ENCODE measurements around the gene SMCO2.

Gene SMCO2

GRCh38 chr12:27498761-27499160 is 52.2 kb downstream of the SMCO2 start:
- Mint-ChIP-seq H3K4me1 (no peaks in the 10 kb centered on the region), H3K27ac (no peak overlapping the region)
- no peak for DNase-seq (ENCODE audit: low spot score in 2 of 2)

GRCh38 chr12:27499377-27499776 is 52.8 kb downstream of the SMCO2 start:
- Mint-ChIP-seq H3K27me3 (peaks cover 11% of the 10 kb centered on the region), H3K9me3 (no peaks in the 10 kb centered on the region), H3K27ac (no peak overlapping the region), H3K4me1 (no peaks in the 10 kb centered on the region), H3K36me3 (no peaks in the 10 kb centered on the region), H3K4me3 (no peak overlapping the region)
- DNase-seq (ENCODE audit: low spot score in 2 of 2) (no peak), ATAC-seq (ENCODE audit: low read depth) (no peak)

More at GRCh38 chr12:27498761-27499160, 52.2 kb downstream of the SMCO2 start:
- peaks cover 11% of the 10 kb centered on the region for H3K27me3 Mint-ChIP-seq
- no peak for ATAC-seq (ENCODE audit: low read depth)
- H3K36me3 Mint-ChIP-seq, result no peaks in the 10 kb centered on the region
- no peak overlapping the region for H3K4me3 Mint-ChIP-seq
- no peaks in the 10 kb centered on the region for H3K9me3 Mint-ChIP-seq

- ATAC-seq (ENCODE audit: low read depth), result no peak
- H3K4me3 Mint-ChIP-seq, result no peak overlapping the region
- H3K27ac Mint-ChIP-seq, result no peak overlapping the region
- no peak for DNase-seq (ENCODE audit: low spot score in 2 of 2)
- no peaks in the 10 kb centered on the region for H3K9me3 Mint-ChIP-seq
- no peaks in the 10 kb centered on the region for H3K36me3 Mint-ChIP-seq
- H3K4me1 Mint-ChIP-seq, result no peaks in the 10 kb centered on the region
- peaks cover 11% of the 10 kb centered on the region for H3K27me3 Mint-ChIP-seq
Measured at GRCh38 chr12:27500546-27500945, 54.0 kb downstream of the SMCO2 start.

- Mint-ChIP-seq H3K4me3 (no peak overlapping the region), H3K36me3 (no peaks in the 10 kb centered on the region), H3K4me1 (no peaks in the 10 kb centered on the region), H3K27ac (no peak overlapping the region), H3K9me3 (peaks cover 3% of the 10 kb centered on the region), H3K27me3 (peaks cover 9% of the 10 kb centered on the region)
- ATAC-seq (ENCODE audit: low read depth) (no peak), DNase-seq (ENCODE audit: low spot score in 2 of 2) (no peak)
Measured at GRCh38 chr12:27502021-27502435, 55.5 kb downstream of the SMCO2 start.

GRCh38 chr12:27504507-27504906 is 58.0 kb downstream of the SMCO2 start:
- DNase-seq (ENCODE audit: low spot score in 2 of 2) (no peak), ATAC-seq (ENCODE audit: low read depth) (no peak)

GRCh38 chr12:27505109-27505508 is 58.6 kb downstream of the SMCO2 start:
- Mint-ChIP-seq H3K4me3 (no peak overlapping the region), H3K36me3 (no peaks in the 10 kb centered on the region), H3K4me1 (no peaks in the 10 kb centered on the region), H3K27ac (no peak overlapping the region), H3K9me3 (peaks cover 3% of the 10 kb centered on the region), H3K27me3 (peaks cover 7% of the 10 kb centered on the region)
- ATAC-seq (ENCODE audit: low read depth) (no peak), DNase-seq (ENCODE audit: low spot score in 2 of 2) (no peak)

More at GRCh38 chr12:27504507-27504906, 58.0 kb downstream of the SMCO2 start:
- peaks cover 3% of the 10 kb centered on the region for H3K9me3 Mint-ChIP-seq
- no peak overlapping the region for H3K4me3 Mint-ChIP-seq
- H3K27me3 Mint-ChIP-seq, result peaks cover 7% of the 10 kb centered on the region
- H3K27ac Mint-ChIP-seq, result no peak overlapping the region
- H3K4me1 Mint-ChIP-seq, result no peaks in the 10 kb centered on the region
- H3K36me3 Mint-ChIP-seq, result no peaks in the 10 kb centered on the region

GRCh38 chr12:27505761-27506160 is 59.2 kb downstream of the SMCO2 start:
- no peaks in the 10 kb centered on the region for H3K4me1 Mint-ChIP-seq
- H3K9me3 Mint-ChIP-seq, result peaks cover 3% of the 10 kb centered on the region
- DNase-seq (ENCODE audit: low spot score in 2 of 2), result no peak
- no peak overlapping the region for H3K4me3 Mint-ChIP-seq
- no peak for ATAC-seq (ENCODE audit: low read depth)
- H3K27me3 Mint-ChIP-seq, result peaks cover 7% of the 10 kb centered on the region
- no peak overlapping the region for H3K27ac Mint-ChIP-seq
- no peaks in the 10 kb centered on the region for H3K36me3 Mint-ChIP-seq

- H3K27me3 Mint-ChIP-seq, result peaks cover 8% of the 10 kb centered on the region
- H3K27ac Mint-ChIP-seq, result no peak overlapping the region
- peaks cover 3% of the 10 kb centered on the region for H3K9me3 Mint-ChIP-seq
- H3K4me3 Mint-ChIP-seq, result no peak overlapping the region
- ATAC-seq (ENCODE audit: low read depth) (no peak), DNase-seq (ENCODE audit: low spot score in 2 of 2) (no peak)
- no peaks in the 10 kb centered on the region for H3K4me1 Mint-ChIP-seq
- no peaks in the 10 kb centered on the region for H3K36me3 Mint-ChIP-seq
Measured at GRCh38 chr12:27506645-27507189, 60.2 kb downstream of the SMCO2 start.

GRCh38 chr12:27508736-27509431 is 62.3 kb downstream of the SMCO2 start:
- Mint-ChIP-seq H3K36me3 (no peaks in the 10 kb centered on the region), H3K27ac (no peak overlapping the region), H3K9me3 (peaks cover 3% of the 10 kb centered on the region), H3K4me1 (no peaks in the 10 kb centered on the region), H3K4me3 (no peak overlapping the region), H3K27me3 (peaks cover 6% of the 10 kb centered on the region)
- ATAC-seq (ENCODE audit: low read depth) (no peak), DNase-seq (ENCODE audit: low spot score in 2 of 2) (no peak)

GRCh38 chr12:27511031-27511722 is 64.6 kb downstream of the SMCO2 start:
- Mint-ChIP-seq H3K27me3 (peaks cover 8% of the 10 kb centered on the region), H3K9me3 (peaks cover 3% of the 10 kb centered on the region), H3K4me1 (no peaks in the 10 kb centered on the region), H3K4me3 (no peak overlapping the region), H3K27ac (no peak overlapping the region), H3K36me3 (no peaks in the 10 kb centered on the region)
- no peak for DNase-seq (ENCODE audit: low spot score in 2 of 2)
- ATAC-seq (ENCODE audit: low read depth), result no peak

- peaks cover under 1% of the 10 kb centered on the region for H3K9me3 Mint-ChIP-seq
- no peaks in the 10 kb centered on the region for H3K4me1 Mint-ChIP-seq
- H3K4me3 Mint-ChIP-seq, result no peak overlapping the region
- peaks cover 8% of the 10 kb centered on the region for H3K27me3 Mint-ChIP-seq
- no peak overlapping the region for H3K27ac Mint-ChIP-seq
- no peak for DNase-seq (ENCODE audit: low spot score in 2 of 2)
- no peak for ATAC-seq (ENCODE audit: low read depth)
- no peaks in the 10 kb centered on the region for H3K36me3 Mint-ChIP-seq
Measured at GRCh38 chr12:27511723-27512045, 65.1 kb downstream of the SMCO2 start.

GRCh38 chr12:27513155-27513824 is 66.8 kb downstream of the SMCO2 start:
- H3K27me3 Mint-ChIP-seq, result peaks cover 10% of the 10 kb centered on the region
- DNase-seq (ENCODE audit: low spot score in 2 of 2) (no peak), ATAC-seq (ENCODE audit: low read depth) (no peak)
- H3K4me3 Mint-ChIP-seq, result no peak overlapping the region
- no peak overlapping the region for H3K27ac Mint-ChIP-seq
- H3K9me3 Mint-ChIP-seq, result no peaks in the 10 kb centered on the region
- H3K36me3 Mint-ChIP-seq, result no peaks in the 10 kb centered on the region
- no peaks in the 10 kb centered on the region for H3K4me1 Mint-ChIP-seq

GRCh38 chr12:27515671-27516070 is 69.1 kb downstream of the SMCO2 start:
- H3K9me3 Mint-ChIP-seq, result no peaks in the 10 kb centered on the region
- no peak overlapping the region for H3K27ac Mint-ChIP-seq
- no peaks in the 10 kb centered on the region for H3K4me1 Mint-ChIP-seq
- no peaks in the 10 kb centered on the region for H3K36me3 Mint-ChIP-seq
- ATAC-seq (ENCODE audit: low read depth), result no peak
- no peak overlapping the region for H3K4me3 Mint-ChIP-seq
- H3K27me3 Mint-ChIP-seq, result peaks cover 12% of the 10 kb centered on the region
- DNase-seq (ENCODE audit: low spot score in 2 of 2), result no peak

GRCh38 chr12:27516625-27517024 is 70.1 kb downstream of the SMCO2 start:
- Mint-ChIP-seq H3K36me3 (no peaks in the 10 kb centered on the region), H3K4me3 (no peak overlapping the region), H3K27ac (no peak overlapping the region), H3K27me3 (peaks cover 15% of the 10 kb centered on the region), H3K9me3 (no peaks in the 10 kb centered on the region), H3K4me1 (no peaks in the 10 kb centered on the region)
- no peak for DNase-seq (ENCODE audit: low spot score in 2 of 2)
- ATAC-seq (ENCODE audit: low read depth), result no peak
